ENCODE data around the gene STAT5B. TPM values are rescaled to one million over a fixed set of nuclear protein-coding genes. Genes with fewer than 3 reads are reported as not detected.
A peak's percentile ranks its signal among the peaks of the same experiment; 100 is the strongest.

STAT5B gene
- total and polyA plus RNA-seq, 2 of the 13 experiments (the other 11 are each of a cell fraction or from before 2014, with no cell fraction given) = 21.0 to 42.8 TPM

DNA sequence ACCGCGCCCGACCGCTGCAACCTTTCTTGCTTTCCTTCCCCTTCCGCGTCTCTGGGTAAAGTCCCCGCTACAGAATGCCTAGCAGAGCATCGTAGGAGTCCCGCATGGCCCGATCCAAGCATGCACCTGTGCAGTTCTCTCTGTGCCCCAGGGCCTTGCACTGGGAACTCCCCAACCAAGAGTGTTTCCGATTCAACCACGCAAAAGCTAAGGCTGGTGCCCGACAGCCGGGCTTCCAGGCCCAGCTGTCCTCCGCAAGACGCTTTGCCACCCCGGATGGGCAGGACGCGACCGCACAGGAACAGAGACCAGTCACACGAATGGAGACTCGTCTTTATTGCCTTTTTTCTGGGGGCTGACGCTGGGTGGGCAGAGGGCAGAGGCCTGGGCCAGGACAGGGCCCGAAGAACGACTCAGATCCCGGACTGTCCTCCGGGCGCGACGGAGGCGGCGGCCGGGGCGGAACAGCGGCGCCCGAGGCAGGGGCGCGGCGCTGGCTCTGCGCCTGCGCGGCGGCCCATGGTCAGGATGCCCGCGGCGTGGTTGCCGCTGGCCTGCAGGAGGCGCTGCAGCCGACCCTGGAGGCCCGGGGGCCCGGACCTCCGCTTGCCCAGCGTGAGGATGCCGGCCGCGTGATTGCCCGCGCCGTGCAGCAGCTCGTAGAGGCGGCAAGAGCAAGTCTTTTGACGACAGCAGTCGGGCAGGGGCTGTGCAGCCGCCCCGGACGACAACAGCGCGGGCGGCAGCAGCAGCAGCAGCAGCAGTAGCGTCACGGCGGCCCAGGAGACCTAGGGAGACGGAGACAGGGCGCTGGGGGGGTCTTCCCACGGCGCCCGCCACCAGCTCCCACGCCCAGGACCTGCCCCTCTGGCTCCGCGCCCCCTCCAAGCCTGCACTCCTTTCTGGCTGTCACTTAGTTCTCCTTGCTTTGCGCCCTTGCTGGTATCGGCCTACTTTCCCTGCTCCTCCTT, 92.2 kb downstream of the STAT5B start (continued):
- TF ChIP-seq, protein P1, sequence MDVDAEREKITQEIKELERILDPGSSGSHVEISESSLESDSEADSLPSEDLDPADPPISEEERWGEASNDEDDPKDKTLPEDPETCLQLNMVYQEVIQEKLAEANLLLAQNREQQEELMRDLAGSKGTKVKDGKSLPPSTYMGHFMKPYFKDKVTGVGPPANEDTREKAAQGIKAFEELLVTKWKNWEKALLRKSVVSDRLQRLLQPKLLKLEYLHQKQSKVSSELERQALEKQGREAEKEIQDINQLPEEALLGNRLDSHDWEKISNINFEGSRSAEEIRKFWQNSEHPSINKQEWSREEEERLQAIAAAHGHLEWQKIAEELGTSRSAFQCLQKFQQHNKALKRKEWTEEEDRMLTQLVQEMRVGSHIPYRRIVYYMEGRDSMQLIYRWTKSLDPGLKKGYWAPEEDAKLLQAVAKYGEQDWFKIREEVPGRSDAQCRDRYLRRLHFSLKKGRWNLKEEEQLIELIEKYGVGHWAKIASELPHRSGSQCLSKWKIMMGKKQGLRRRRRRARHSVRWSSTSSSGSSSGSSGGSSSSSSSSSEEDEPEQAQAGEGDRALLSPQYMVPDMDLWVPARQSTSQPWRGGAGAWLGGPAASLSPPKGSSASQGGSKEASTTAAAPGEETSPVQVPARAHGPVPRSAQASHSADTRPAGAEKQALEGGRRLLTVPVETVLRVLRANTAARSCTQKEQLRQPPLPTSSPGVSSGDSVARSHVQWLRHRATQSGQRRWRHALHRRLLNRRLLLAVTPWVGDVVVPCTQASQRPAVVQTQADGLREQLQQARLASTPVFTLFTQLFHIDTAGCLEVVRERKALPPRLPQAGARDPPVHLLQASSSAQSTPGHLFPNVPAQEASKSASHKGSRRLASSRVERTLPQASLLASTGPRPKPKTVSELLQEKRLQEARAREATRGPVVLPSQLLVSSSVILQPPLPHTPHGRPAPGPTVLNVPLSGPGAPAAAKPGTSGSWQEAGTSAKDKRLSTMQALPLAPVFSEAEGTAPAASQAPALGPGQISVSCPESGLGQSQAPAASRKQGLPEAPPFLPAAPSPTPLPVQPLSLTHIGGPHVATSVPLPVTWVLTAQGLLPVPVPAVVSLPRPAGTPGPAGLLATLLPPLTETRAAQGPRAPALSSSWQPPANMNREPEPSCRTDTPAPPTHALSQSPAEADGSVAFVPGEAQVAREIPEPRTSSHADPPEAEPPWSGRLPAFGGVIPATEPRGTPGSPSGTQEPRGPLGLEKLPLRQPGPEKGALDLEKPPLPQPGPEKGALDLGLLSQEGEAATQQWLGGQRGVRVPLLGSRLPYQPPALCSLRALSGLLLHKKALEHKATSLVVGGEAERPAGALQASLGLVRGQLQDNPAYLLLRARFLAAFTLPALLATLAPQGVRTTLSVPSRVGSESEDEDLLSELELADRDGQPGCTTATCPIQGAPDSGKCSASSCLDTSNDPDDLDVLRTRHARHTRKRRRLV (CRISPR knock-in tag; IDR thresholded peaks at IDR 0.05) = peak; percentile 43; the same call in 1 of the 2 replicates
- TF ChIP-seq ZNF652 (CRISPR knock-in tag; IDR thresholded peaks at IDR 0.05; ENCODE audit: borderline replicate concordance, low read depth) (no peak; the same call in 1 of the 2 replicates), NFRKB (IDR thresholded peaks at IDR 0.05) (no peak), ZNF614 (CRISPR knock-in tag; IDR thresholded peaks at IDR 0.05; ENCODE audit: borderline replicate concordance) (peak; percentile 42; the same call in 1 of the 2 replicates), ZNF253 (CRISPR knock-in tag; IDR thresholded peaks at IDR 0.05; ENCODE audit: borderline replicate concordance) (peak; percentile 79), KMT2A (CRISPR knock-in tag; IDR thresholded peaks at IDR 0.05) (peak; percentile 64; the same call in 1 of the 2 replicates), IKZF4 (CRISPR knock-in tag; IDR thresholded peaks at IDR 0.05; ENCODE audit: borderline replicate concordance, low read depth, not compliant biosample characterization) (peak; percentile 85)
- TF ChIP-seq, protein P2, sequence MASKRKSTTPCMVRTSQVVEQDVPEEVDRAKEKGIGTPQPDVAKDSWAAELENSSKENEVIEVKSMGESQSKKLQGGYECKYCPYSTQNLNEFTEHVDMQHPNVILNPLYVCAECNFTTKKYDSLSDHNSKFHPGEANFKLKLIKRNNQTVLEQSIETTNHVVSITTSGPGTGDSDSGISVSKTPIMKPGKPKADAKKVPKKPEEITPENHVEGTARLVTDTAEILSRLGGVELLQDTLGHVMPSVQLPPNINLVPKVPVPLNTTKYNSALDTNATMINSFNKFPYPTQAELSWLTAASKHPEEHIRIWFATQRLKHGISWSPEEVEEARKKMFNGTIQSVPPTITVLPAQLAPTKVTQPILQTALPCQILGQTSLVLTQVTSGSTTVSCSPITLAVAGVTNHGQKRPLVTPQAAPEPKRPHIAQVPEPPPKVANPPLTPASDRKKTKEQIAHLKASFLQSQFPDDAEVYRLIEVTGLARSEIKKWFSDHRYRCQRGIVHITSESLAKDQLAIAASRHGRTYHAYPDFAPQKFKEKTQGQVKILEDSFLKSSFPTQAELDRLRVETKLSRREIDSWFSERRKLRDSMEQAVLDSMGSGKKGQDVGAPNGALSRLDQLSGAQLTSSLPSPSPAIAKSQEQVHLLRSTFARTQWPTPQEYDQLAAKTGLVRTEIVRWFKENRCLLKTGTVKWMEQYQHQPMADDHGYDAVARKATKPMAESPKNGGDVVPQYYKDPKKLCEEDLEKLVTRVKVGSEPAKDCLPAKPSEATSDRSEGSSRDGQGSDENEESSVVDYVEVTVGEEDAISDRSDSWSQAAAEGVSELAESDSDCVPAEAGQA (IDR thresholded peaks at IDR 0.05; ENCODE audit: low read depth) = peak; percentile 58; the same call in 1 of the 2 replicates
- TF ChIP-seq, protein P2 (CRISPR knock-in tag; IDR thresholded peaks at IDR 0.05; ENCODE audit: borderline replicate concordance) = peak; percentile 94
- TF ChIP-seq, protein P3, sequence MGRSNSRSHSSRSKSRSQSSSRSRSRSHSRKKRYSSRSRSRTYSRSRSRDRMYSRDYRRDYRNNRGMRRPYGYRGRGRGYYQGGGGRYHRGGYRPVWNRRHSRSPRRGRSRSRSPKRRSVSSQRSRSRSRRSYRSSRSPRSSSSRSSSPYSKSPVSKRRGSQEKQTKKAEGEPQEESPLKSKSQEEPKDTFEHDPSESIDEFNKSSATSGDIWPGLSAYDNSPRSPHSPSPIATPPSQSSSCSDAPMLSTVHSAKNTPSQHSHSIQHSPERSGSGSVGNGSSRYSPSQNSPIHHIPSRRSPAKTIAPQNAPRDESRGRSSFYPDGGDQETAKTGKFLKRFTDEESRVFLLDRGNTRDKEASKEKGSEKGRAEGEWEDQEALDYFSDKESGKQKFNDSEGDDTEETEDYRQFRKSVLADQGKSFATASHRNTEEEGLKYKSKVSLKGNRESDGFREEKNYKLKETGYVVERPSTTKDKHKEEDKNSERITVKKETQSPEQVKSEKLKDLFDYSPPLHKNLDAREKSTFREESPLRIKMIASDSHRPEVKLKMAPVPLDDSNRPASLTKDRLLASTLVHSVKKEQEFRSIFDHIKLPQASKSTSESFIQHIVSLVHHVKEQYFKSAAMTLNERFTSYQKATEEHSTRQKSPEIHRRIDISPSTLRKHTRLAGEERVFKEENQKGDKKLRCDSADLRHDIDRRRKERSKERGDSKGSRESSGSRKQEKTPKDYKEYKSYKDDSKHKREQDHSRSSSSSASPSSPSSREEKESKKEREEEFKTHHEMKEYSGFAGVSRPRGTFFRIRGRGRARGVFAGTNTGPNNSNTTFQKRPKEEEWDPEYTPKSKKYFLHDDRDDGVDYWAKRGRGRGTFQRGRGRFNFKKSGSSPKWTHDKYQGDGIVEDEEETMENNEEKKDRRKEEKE (IDR thresholded peaks at IDR 0.05) = no peak
